WTC11 (cell line): ENCODE data around the gene NEURL4. TPM values are rescaled to one million over a fixed set of nuclear protein-coding genes. Genes with fewer than 3 reads are reported as not detected.

Source experiments
- ATAC-seq: fragments of 200-7000 bp; cut with Tn5 transposase; 2 replicates; pipeline ENCODE4 v1.10.0; 2021; ENCODE audit warnings: mild to moderate bottlenecking, moderate library complexity
- CTCF ChIA-PET: fragments of 300-600 bp; sonication (Branson Sonifier 250); formaldehyde crosslinking; loops from one replicate; lab custom pipeline; 2021; ENCODE audit warnings: antibody characterized with exemption; lab: Charles Lee
- POLR2A ChIA-PET: fragments of 350-600 bp; sonication (Branson Sonifier 250); formaldehyde crosslinking; loops from one replicate; lab custom pipeline; 2021; ENCODE audit warnings: antibody characterized with exemption; lab: Charles Lee
- DNase-seq: peaks from one replicate; pipeline ENCODE4 v3.0.0; 2021; ENCODE audit warnings: low spot score
- H3K27ac Mint-ChIP-seq: 2 replicates; pipeline ENCODE4 v1.8.0; 2021; ENCODE audit warnings: mixed read lengths
- H3K27me3 Mint-ChIP-seq: 2 replicates; pipeline ENCODE4 v1.8.0; 2021; ENCODE audit warnings: low read depth, mild to moderate bottlenecking, moderate library complexity, mixed read lengths
- H3K36me3 Mint-ChIP-seq: 2 replicates; pipeline ENCODE4 v1.8.0; 2021; ENCODE audit warnings: mixed read lengths
- H3K4me1 Mint-ChIP-seq: 2 replicates; pipeline ENCODE4 v1.8.0; 2022; ENCODE audit warnings: mixed read lengths
- H3K4me3 Mint-ChIP-seq: 2 replicates; pipeline ENCODE4 v1.8.0; 2021; ENCODE audit warnings: mild to moderate bottlenecking, moderate library complexity, mixed read lengths
- H3K9me3 Mint-ChIP-seq: 2 replicates; pipeline ENCODE4 v1.8.0; 2021; ENCODE audit warnings: mixed read lengths
- ARID4B ChIP-seq: sonication (generic); formaldehyde crosslinking; IDR thresholded peaks from 2 replicates; pipeline ENCODE4 v1.8.0; 2023; ENCODE audit warnings: missing genetic modification reagents, mild to moderate bottlenecking, borderline replicate concordance
- ATF1 ChIP-seq: sonication (generic); formaldehyde crosslinking; IDR thresholded peaks from 2 replicates; pipeline ENCODE4 v1.8.1; 2023; ENCODE audit warnings: mild to moderate bottlenecking, moderate library complexity, missing genetic modification reagents
- CREB1 ChIP-seq: sonication (generic); formaldehyde crosslinking; IDR thresholded peaks from 2 replicates; pipeline ENCODE4 v1.8.0; 2023; ENCODE audit warnings: mild to moderate bottlenecking, missing genetic modification reagents
- CREM ChIP-seq: sonication (generic); formaldehyde crosslinking; IDR thresholded peaks from 2 replicates; pipeline ENCODE4 v1.8.1; 2022; ENCODE audit warnings: mild to moderate bottlenecking, missing genetic modification reagents, moderate library complexity
- E2F1 ChIP-seq: sonication (generic); formaldehyde crosslinking; IDR thresholded peaks from 2 replicates; pipeline ENCODE4 v1.8.0; 2022; ENCODE audit warnings: mild to moderate bottlenecking, missing genetic modification reagents
- ETV6 ChIP-seq: sonication (generic); formaldehyde crosslinking; IDR thresholded peaks from 2 replicates; pipeline ENCODE4 v1.8.1; 2022; ENCODE audit warnings: mild to moderate bottlenecking, missing genetic modification reagents
- FOXP4 ChIP-seq: sonication (generic); formaldehyde crosslinking; IDR thresholded peaks from 2 replicates; pipeline ENCODE4 v1.8.0; 2022; ENCODE audit warnings: mild to moderate bottlenecking, missing genetic modification reagents
- IRF1 ChIP-seq: sonication (generic); formaldehyde crosslinking; IDR thresholded peaks from 2 replicates; pipeline ENCODE4 v1.8.0; 2023; ENCODE audit warnings: missing genetic modification reagents
- IRF2 ChIP-seq: sonication (generic); formaldehyde crosslinking; IDR thresholded peaks from 2 replicates; pipeline ENCODE4 v1.8.0; 2022; ENCODE audit warnings: low read depth, missing genetic modification reagents, borderline replicate concordance
- JAZF1 ChIP-seq: fragments of 250-450 bp; sonication (Bioruptor Pico); IDR thresholded peaks from 2 replicates; pipeline ENCODE4 v1.9.0; 2021; ENCODE audit warnings: moderate library complexity, mild to moderate bottlenecking, inconsistent platforms
- KAT7 ChIP-seq: sonication (generic); formaldehyde crosslinking; IDR thresholded peaks from 2 replicates; pipeline ENCODE4 v1.8.1; 2023; ENCODE audit warnings: missing genetic modification reagents, mild to moderate bottlenecking, borderline replicate concordance
- NR2C2 ChIP-seq: sonication (generic); formaldehyde crosslinking; IDR thresholded peaks from 2 replicates; pipeline ENCODE4 v1.8.0; 2022; ENCODE audit warnings: mild to moderate bottlenecking, missing genetic modification reagents
- PRDM15 ChIP-seq: sonication (generic); formaldehyde crosslinking; IDR thresholded peaks from 2 replicates; pipeline ENCODE4 v1.8.0; 2022; ENCODE audit warnings: missing genetic modification reagents
- PREB ChIP-seq: sonication (generic); formaldehyde crosslinking; IDR thresholded peaks from 2 replicates; pipeline ENCODE4 v1.8.1; 2022; ENCODE audit warnings: mild to moderate bottlenecking, missing genetic modification reagents, moderate library complexity, borderline replicate concordance
- RELA ChIP-seq: sonication (generic); formaldehyde crosslinking; IDR thresholded peaks from 2 replicates; pipeline ENCODE4 v1.8.1; 2022; ENCODE audit warnings: missing genetic modification reagents, mild to moderate bottlenecking, borderline replicate concordance
- SMAD3 ChIP-seq: sonication (generic); formaldehyde crosslinking; IDR thresholded peaks from 2 replicates; pipeline ENCODE4 v1.8.0; 2022; ENCODE audit warnings: missing genetic modification reagents, mild to moderate bottlenecking, borderline replicate concordance
- SMAD4 ChIP-seq: sonication (generic); formaldehyde crosslinking; IDR thresholded peaks from 2 replicates; pipeline ENCODE4 v1.8.0; 2022; ENCODE audit warnings: mild to moderate bottlenecking, missing genetic modification reagents
- STAT6 ChIP-seq: sonication (generic); formaldehyde crosslinking; conservative IDR thresholded peaks from 2 replicates; pipeline ENCODE4 v1.8.1; 2023; ENCODE audit warnings: mild to moderate bottlenecking, low read depth, missing genetic modification reagents, moderate library complexity
- ZNF423 ChIP-seq: fragments of 250-450 bp; sonication (Bioruptor Pico); IDR thresholded peaks from 2 replicates; pipeline ENCODE4 v2.1.2; 2022; ENCODE audit warnings: mild to moderate bottlenecking, moderate library complexity
- total RNA-seq: library from RNA; stranded (reverse); gene quantifications from 3 replicates; pipeline ENCODE4 v1.2.3, GENCODE V29; 2021

The NEURL4 gene
- total RNA-seq, 1 experiment from 2014 or later, result 64.4 TPM

- no peak for ATAC-seq
- H3K4me3 Mint-ChIP-seq, result no peak overlapping the region
- H3K9me3 Mint-ChIP-seq, result no peaks in the 10 kb centered on the region
- DNase-seq, result no peak
- POLR2A ChIA-PET, result interaction anchor here (1.1 kb wide), 1 partner anchor 37 kb away, joined by 4 read pairs; no protein-coding TSS in a partner anchor
- CTCF ChIA-PET, result no interaction called here
- H3K27ac Mint-ChIP-seq, result no peak overlapping the region; the same call in 1 of the 2 replicates
- H3K36me3 Mint-ChIP-seq, result peaks cover 47% of the 10 kb centered on the region
- H3K4me1 Mint-ChIP-seq, result peaks cover 16% of the 10 kb centered on the region
- no peaks in the 10 kb centered on the region for H3K27me3 Mint-ChIP-seq
- TF ChIP-seq CREM (no peak), RELA (CRISPR knock-in tag) (no peak), PREB (no peak), STAT6 (CRISPR knock-in tag) (no peak), KAT7 (no peak), IRF2 (CRISPR knock-in tag) (no peak), ETV6 (CRISPR knock-in tag) (no peak), CREB1 (no peak), ARID4B (CRISPR knock-in tag) (no peak), PRDM15 (CRISPR knock-in tag) (no peak), SMAD3 (CRISPR knock-in tag) (no peak), IRF1 (no peak), SMAD4 (CRISPR knock-in tag) (no peak), FOXP4 (CRISPR knock-in tag) (no peak), JAZF1 (no peak), E2F1 (no peak), ATF1 (no peak), NR2C2 (CRISPR knock-in tag) (no peak), ZNF423 (CRISPR knock-in tag) (no peak)
Observed at GRCh38 chr17:7317161-7317803, 11.9 kb downstream of the NEURL4 start.
